GM12874 (cell line): ENCODE measurements around the gene RAB44.

Experiments used
- CTCF ChIP-seq: IDR thresholded peaks from 2 replicates; pipeline ENCODE4 v1.5.1; 2011; ENCODE audit warnings: low read depth, mild to moderate bottlenecking, control low read depth, low read length, moderate library complexity; ENCODE audit not compliant: insufficient read depth

Gene RAB44

GRCh38 chr6:36663504-36664446 lies 33.9 kb upstream of the RAB44 start:
- no peak for TF ChIP-seq CTCF

- no peak for TF ChIP-seq CTCF
Observed at GRCh38 chr6:36665180-36665579, 32.4 kb upstream of the RAB44 start.

GRCh38 chr6:36666287-36666686 lies 31.3 kb upstream of the RAB44 start:
- TF ChIP-seq CTCF = no peak

GRCh38 chr6:36666826-36667591 lies 30.6 kb upstream of the RAB44 start:
- no peak for TF ChIP-seq CTCF

- TF ChIP-seq CTCF = no peak
Observed at GRCh38 chr6:36668591-36668990, 29.0 kb upstream of the RAB44 start.

- no peak for TF ChIP-seq CTCF
Observed at GRCh38 chr6:36669002-36669401, 28.6 kb upstream of the RAB44 start.

GRCh38 chr6:36670271-36670670 lies 27.4 kb upstream of the RAB44 start:
- no peak for TF ChIP-seq CTCF
